ENCODE measurements around the gene MYOCD. TPM values are rescaled to one million over a fixed set of nuclear protein-coding genes. Genes with fewer than 3 reads are reported as not detected.

MYOCD gene
- total RNA-seq, 2 donors from 2014 or later: not detected

DNA sequence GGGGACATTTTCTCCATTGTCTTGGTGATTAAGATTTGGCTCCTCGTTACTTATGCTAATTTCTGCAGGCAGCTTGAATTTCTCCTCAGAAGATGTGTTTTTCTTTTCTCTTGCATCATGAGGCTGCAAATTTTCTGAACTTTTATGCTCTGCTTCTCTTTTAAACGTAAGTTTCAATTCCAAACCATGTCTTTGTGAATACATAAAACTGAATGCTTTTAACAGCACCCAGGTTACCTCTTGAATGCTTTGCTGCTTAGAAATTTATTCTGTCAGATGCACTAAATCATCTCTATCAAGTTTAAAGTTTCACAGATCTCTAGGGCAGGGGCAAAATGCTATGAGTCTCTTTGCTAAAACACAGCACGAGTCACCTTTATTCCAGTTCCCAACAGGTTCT lies 143.0 kb downstream of the MYOCD start:
- ATAC-seq (replicated peaks in 1 of 2) (no peak), DNase-seq (no peak)
- Mint-ChIP-seq H3K27ac (no peak overlapping the region), H3K9me3 (peaks cover 8 to 22% of the 10 kb centered on the region in 2 donors), H3K27me3 (ENCODE audit: low read depth) (no peaks in the 10 kb centered on the region), H3K4me1 (ENCODE audit: low read depth) (no peaks in the 10 kb centered on the region), H3K4me3 (no peak overlapping the region), H3K36me3 (ENCODE audit: insufficient read depth in 2 of 2) (peaks cover 2 to 9% of the 10 kb centered on the region in 2 donors)

DNA sequence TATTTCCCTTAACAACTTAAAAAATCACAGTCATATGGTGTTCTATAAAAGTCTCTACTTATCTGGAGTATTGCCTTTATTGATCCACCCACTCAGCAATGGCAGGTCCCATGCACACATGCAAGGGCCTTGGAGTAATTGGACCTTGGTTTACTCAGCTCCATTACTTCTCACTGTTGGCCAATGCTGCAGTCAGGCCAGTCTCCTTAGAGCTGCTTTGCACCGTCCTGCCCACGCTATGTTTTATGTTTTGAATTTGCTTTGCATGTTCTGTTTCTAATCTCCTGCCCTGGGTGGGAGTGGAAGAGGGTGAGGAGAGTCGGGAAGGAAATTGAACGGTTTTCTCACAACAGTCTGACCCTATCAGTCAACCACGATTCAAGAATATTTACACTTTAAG lies 147.2 kb downstream of the MYOCD start:
- no peaks in the 10 kb centered on the region for H3K27me3 Mint-ChIP-seq (ENCODE audit: low read depth)
- H3K4me1 Mint-ChIP-seq (ENCODE audit: low read depth): no peaks in the 10 kb centered on the region
- ATAC-seq (replicated peaks in 1 of 2) (no peak), DNase-seq (no peak)
- peaks cover 6 to 14% of the 10 kb centered on the region in 2 donors for H3K9me3 Mint-ChIP-seq
- no peak overlapping the region for H3K4me3 Mint-ChIP-seq
- H3K36me3 Mint-ChIP-seq (ENCODE audit: insufficient read depth in 2 of 2): peaks cover 2 to 6% of the 10 kb centered on the region in 2 donors
- H3K27ac Mint-ChIP-seq: no peak overlapping the region

DNA sequence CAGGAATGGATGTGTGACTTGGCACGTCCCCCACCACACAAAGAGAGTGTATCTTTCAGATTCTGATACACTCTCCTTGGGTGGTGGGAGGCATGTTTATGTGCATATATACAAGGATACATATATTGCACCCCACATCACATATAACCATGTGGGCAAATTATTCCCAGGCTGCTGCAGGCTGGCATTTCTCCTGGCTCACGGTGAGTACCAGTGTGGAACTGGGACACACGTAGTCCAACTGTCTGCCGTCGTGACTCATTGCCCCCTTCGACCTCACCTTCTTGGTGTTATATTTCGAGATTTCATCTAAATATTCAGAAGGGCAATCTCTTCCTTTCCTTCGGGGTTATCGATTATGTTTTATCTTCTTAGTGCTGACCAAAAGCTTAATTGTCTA lies 148.0 kb downstream of the MYOCD start:
- Mint-ChIP-seq H3K4me3 (no peak overlapping the region), H3K4me1 (ENCODE audit: low read depth) (no peaks in the 10 kb centered on the region)
- ATAC-seq (replicated peaks in 1 of 2): no peak

DNA sequence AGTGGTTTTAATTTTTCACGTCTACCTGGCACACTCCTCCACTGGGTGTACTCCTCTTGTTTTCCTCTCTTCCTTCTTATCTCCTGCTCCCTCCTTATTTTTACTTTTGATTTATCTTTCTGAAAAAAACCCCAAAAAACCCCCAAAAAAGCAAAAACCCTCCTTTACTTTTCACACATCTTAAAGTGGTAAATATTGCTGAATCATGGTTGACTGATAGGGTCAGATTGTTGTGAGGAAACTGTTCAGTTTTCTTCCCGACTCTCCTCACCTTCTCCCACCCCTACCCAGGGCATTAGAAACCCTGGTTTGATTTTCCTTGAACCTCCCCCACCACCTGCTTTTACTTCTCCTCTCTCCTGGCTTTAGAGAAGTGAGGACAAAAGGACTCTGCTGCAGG lies 149.0 kb downstream of the MYOCD start:
- no peaks in the 10 kb centered on the region for H3K4me1 Mint-ChIP-seq (ENCODE audit: low read depth)
- H3K36me3 Mint-ChIP-seq (ENCODE audit: insufficient read depth in 2 of 2): peaks cover 0 to 2% of the 10 kb centered on the region in 2 donors
- ATAC-seq (replicated peaks in 1 of 2): no peak
- H3K9me3 Mint-ChIP-seq: peaks cover 3 to 8% of the 10 kb centered on the region in 2 donors
- no peak overlapping the region for H3K27ac Mint-ChIP-seq
- H3K27me3 Mint-ChIP-seq (ENCODE audit: low read depth): no peaks in the 10 kb centered on the region
- no peak overlapping the region for H3K4me3 Mint-ChIP-seq
- no peak for DNase-seq

More for the DNA sequence above, 148.0 kb downstream of the MYOCD start:
- no peaks in the 10 kb centered on the region for H3K27me3 Mint-ChIP-seq (ENCODE audit: low read depth)
- no peak overlapping the region for H3K27ac Mint-ChIP-seq
- H3K9me3 Mint-ChIP-seq: peaks cover 6 to 14% of the 10 kb centered on the region in 2 donors
- no peak for DNase-seq
- peaks cover 2 to 6% of the 10 kb centered on the region in 2 donors for H3K36me3 Mint-ChIP-seq (ENCODE audit: insufficient read depth in 2 of 2)

DNA sequence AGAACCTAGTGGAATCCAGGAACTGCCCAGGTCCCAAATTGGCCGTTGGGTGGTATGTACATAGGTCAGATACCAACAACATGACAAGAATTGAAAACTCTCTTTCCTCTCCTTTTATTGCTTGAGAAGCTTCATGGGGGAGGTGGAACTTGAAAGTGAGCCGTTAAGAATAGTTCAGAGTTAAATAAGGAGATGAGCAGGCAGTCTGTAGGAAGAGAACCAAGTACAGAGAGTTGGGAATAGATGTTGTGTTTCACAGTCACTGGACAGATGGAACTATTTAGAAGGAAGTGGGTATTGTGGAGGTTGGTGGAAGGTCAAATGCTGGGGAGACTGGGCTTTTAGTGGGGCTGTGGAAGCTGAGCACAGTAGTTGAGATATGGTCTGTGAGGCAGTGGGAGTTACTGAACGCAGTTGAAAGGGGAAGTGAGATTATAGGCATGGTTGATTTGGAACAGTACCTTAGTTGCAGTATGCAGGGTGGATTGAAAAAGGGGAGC lies 150.0 kb downstream of the MYOCD start:
- Mint-ChIP-seq H3K27me3 (ENCODE audit: low read depth) (no peaks in the 10 kb centered on the region), H3K27ac (no peak overlapping the region), H3K36me3 (ENCODE audit: insufficient read depth in 2 of 2) (peaks cover 0 to 2% of the 10 kb centered on the region in 2 donors), H3K4me3 (no peak overlapping the region), H3K4me1 (ENCODE audit: low read depth) (no peaks in the 10 kb centered on the region), H3K9me3 (peaks cover 3 to 10% of the 10 kb centered on the region in 2 donors)
- no peak for ATAC-seq (replicated peaks in 1 of 2)
- DNase-seq: no peak

Other genes with a start within 250 kb of the MYOCD start
- gene ARHGAP44, start 123.6 kb downstream of the MYOCD start, total RNA-seq: under 1 TPM in 1 of 2 donors, not detected in 1; 0.55 TPM

All from activated T-cell treated with anti-CD3 and anti-CD28 coated beads, Interleukin-2, amount 50 U/mL, for 72 hours (primary cell).